NCI-H748 (cell line): ENCODE measurements around the gene SLC5A5.
A peak's percentile ranks its signal among the peaks of the same experiment; 100 is the strongest.
"Not testable (repeated sequence)": the region's sequence is repeated elsewhere in the genome, so short reads cannot be mapped to it uniquely, and the experiment has no call there.

Experiments used
- DNase-seq: peaks from one replicate; lab custom pipeline; 2025; ENCODE audit not compliant: unreplicated experiment; lab: John Stamatoyannopoulos, UW

The SLC5A5 gene

DNA sequence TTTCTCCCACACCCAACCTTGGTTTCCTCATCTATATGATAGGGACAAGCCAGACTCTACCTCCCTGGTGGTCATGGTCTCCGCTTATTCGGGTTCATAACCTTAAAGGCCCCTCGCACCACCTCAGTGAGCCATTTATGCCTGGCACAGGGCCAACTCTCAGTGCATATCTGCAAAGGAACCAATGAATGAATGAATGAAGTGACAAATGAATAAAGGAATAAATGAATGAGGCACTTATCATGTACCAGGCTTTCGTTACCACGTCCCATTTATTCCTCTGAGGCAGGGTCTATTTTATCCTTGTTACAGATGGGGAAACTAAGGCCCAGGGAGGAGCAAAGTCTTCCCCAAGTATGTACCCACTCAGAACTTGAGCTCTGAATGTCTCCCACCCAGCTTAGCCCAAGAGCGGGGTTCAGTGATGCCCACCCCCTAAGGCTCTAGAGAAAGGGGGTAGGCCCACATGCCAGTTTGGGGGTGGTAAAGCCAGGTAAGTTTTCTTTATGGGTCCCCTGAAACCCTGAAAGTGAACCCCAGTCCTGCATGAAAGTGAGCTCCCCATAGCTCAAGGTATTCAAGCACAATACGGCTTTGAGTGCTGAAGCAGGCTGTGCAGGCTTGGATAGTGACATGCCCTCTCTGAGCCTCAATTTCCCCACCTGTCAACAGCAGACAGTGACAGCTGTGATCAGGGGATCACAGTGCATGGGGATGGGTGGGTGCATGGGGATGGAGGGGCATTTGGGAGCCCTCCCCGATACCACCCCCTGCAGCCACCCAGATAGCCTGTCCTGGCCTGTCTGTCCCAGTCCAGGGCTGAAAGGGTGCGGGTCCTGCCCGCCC, 490 bp upstream of the SLC5A5 start:
- no peak for DNase-seq

DNA sequence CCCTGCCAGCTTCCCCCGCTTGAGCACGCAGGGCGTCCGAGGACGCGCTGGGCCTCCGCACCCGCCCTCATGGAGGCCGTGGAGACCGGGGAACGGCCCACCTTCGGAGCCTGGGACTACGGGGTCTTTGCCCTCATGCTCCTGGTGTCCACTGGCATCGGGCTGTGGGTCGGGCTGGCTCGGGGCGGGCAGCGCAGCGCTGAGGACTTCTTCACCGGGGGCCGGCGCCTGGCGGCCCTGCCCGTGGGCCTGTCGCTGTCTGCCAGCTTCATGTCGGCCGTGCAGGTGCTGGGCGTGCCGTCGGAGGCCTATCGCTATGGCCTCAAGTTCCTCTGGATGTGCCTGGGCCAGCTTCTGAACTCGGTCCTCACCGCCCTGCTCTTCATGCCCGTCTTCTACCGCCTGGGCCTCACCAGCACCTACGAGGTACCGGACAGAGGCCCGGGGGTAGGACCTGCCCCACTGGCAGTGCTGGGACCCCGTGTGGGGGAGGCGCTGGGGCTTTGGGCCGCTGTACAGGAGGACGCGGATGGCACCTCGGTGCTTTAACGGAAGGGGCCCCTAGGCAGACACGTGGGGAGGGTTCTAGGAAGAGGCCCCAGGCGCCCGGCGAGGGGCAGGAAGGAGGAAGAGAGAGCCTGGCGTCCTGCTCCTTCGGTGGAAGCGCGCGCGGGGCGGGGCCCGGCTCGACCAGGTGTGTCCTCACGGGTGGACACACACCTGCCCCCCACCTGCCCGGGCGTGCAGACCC, 681 bp downstream of the SLC5A5 start:
- no peak for DNase-seq

GRCh38 chr19:17873786-17874757, 2.3 kb downstream of the SLC5A5 start:
- DNase-seq = peak; percentile 57

- no peak for DNase-seq
These were observed 3.0 kb downstream of the SLC5A5 start for GRCh38 chr19:17874758-17875135.

DNA sequence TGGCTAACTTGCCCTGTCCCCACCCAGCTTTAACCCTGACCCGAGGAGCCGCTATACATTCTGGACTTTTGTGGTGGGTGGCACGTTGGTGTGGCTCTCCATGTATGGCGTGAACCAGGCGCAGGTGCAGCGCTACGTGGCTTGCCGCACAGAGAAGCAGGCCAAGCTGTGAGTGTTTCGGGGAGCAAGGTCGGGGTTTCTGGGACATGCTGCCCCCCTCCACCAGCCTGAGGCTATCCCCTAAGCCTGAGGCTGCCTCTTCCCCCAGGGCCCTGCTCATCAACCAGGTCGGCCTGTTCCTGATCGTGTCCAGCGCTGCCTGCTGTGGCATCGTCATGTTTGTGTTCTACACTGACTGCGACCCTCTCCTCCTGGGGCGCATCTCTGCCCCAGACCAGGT, 6.0 kb downstream of the SLC5A5 start:
- DNase-seq = no peak

GRCh38 chr19:17879466-17879865, 7.7 kb downstream of the SLC5A5 start:
- DNase-seq = no peak

DNA sequence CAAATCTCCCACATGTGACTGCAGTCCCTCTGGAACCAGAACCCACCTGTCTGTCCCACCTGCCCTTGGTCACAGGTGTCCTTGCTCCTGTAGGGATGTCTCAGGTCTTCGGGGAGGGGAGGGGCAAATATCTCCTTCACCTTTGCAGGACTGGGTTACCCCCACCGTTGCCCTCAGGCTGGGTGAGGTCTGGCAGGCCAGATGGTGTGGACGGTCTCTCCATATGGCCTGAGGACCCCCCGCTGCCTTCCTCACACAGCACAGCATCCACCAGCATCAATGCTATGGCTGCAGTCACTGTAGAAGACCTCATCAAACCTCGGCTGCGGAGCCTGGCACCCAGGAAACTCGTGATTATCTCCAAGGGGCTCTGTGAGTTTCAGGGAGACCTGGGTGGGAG, 10.0 kb downstream of the SLC5A5 start:
- DNase-seq = no peak

- no peak for DNase-seq
These were observed 12.1 kb downstream of the SLC5A5 start for GRCh38 chr19:17883627-17884410.

- DNase-seq = no peak
These were observed 14.8 kb downstream of the SLC5A5 start for GRCh38 chr19:17886515-17886914.

GRCh38 chr19:17887221-17887620, 15.5 kb downstream of the SLC5A5 start:
- DNase-seq = not testable (repeated sequence)

DNA sequence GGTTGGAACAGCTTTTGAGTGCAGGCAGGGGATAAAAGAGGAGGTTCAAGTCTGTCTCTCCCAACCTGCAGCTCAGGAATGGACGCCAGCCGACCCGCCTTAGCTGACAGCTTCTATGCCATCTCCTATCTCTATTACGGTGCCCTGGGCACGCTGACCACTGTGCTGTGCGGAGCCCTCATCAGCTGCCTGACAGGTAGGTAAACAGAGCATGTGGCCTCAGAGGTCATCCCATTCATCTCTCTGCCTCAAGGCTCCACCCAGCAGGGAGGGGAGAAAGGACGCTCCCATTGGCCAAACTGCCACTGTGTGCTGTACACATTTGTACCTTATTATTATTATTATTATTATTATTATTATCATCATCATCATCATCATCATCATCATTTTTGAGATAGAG, 16.5 kb downstream of the SLC5A5 start:
- DNase-seq = peak; percentile 11

DNA sequence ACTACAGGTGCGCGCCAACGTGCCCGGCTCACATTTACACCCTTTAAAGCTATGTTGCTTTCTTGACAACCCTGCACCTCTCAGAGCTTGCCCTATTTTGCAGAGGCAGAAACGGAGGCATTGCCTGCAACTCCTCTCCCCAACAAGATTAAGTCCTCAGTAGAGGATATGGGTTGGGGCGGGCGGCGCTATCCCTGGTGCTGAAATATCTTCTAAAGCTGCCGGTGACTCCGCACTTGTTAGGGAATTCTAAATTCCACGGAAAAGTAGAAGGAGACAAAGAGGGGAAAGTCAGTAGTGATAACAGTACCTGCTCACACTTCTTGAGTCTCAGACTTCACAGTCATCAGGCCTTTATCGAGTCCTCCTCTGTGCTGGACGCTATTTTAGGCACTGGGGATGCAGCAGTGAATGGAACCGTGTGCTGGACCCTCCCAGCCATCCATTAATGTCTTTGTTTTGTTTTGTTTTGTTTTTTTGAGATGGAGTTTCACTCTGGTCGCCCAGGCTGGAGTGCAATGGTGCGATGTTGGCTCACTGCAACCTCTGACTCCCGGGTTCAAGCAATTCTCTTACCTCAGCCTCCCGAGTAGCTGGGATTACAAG, 18.0 kb downstream of the SLC5A5 start:
- no peak for DNase-seq

DNA sequence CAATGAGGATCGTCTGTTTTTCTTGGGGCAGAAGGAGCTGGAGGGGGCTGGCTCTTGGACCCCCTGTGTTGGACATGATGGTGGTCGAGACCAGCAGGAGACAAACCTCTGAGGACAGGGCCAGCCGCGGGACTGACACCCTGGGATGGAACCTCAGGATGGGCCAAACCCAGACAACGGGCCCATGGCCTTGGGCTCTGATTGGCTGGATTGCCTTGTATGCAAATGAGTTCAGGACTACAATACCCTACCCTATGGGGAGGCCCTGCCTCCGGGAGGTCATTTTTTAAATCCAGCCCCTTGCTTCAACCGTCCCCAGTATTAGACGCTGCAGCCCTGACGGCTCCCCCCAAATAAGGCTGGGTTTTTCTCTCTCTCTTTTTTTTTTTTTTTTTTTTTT, 22.0 kb downstream of the SLC5A5 start:
- no peak for DNase-seq

- no peak for DNase-seq
These were observed 31.0 kb downstream of the SLC5A5 start for GRCh38 chr19:17902701-17903100.

- DNase-seq = no peak
These were observed 36.5 kb downstream of the SLC5A5 start for GRCh38 chr19:17908244-17908643.

GRCh38 chr19:17909003-17909732, 37.4 kb downstream of the SLC5A5 start:
- no peak for DNase-seq

- DNase-seq = no peak
These were observed 39.1 kb downstream of the SLC5A5 start for GRCh38 chr19:17910791-17911360.

- DNase-seq = peak; percentile 10
These were observed 44.3 kb downstream of the SLC5A5 start for GRCh38 chr19:17915940-17916593.
